GM12878 (cell line): ENCODE data around the gene EXOC4. TPM values are rescaled to one million over a fixed set of nuclear protein-coding genes. Genes with fewer than 3 reads are reported as not detected.

Source experiments
- ATAC-seq: fragments of 200-7000 bp; cut with Tn5 transposase; 3 replicates; pipeline ENCODE4 v1.9.1; 2020; ENCODE audit warnings: mild to moderate bottlenecking, moderate library complexity
- BruUV-seq: library from RNA; stranded (reverse); fragments of 400-500 nt; replicated peaks from 2 replicates; lab custom pipeline; 2021; lab: Mats Ljungman, UMichigan
- CTCF ChIA-PET: fragments of 300-600 bp; sonication (Branson Sonifier 250); formaldehyde crosslinking; extraction: SDS; loops from one replicate; lab custom pipeline; 2021; ENCODE audit warnings: inconsistent platforms; lab: Yijun Ruan, JAX
- POLR2A ChIA-PET: fragments of 350-600 bp; formaldehyde crosslinking; extraction: SDS; loops from one replicate; lab custom pipeline; 2021; ENCODE audit warnings: inconsistent platforms; lab: Charles Lee
- RAD21 ChIA-PET: fragments of 300-600 bp; sonication (Branson Sonifier 250); formaldehyde crosslinking; loops from one replicate; lab custom pipeline; 2023; ENCODE audit warnings: antibody characterized with exemption; ENCODE audit not compliant: unreplicated experiment; lab: Charles Lee
- SMC1A ChIA-PET: fragments of 300-600 bp; sonication (Branson Sonifier 250); formaldehyde crosslinking; loops from one replicate; lab custom pipeline; 2023; ENCODE audit not compliant: unreplicated experiment, uncharacterized antibody; lab: Charles Lee
- DNase-seq: peaks from one replicate; pipeline ENCODE4 v3.0.0-alpha.2; 2011; ENCODE audit warnings: low read depth, low spot score
- FAIRE-seq: peaks from 3 replicates; lab custom pipeline; 2011; peaks lifted over from hg19 to GRCh38; lab: Jason Lieb, UNC
- H2AFZ ChIP-seq: 2 replicates; pipeline ENCODE4 v1.6.0; 2011; ENCODE audit warnings: low read depth, low read length, control low read depth; ENCODE audit not compliant: control insufficient read depth
- H3K27ac ChIP-seq: 2 replicates; pipeline ENCODE4 v1.5.1; 2011; ENCODE audit warnings: control low read depth; ENCODE audit not compliant: control insufficient read depth, insufficient read depth
- H3K27me3 ChIP-seq, 2 experiments: replicated peaks in 1 of 2; 2 replicates each; pipeline versions ENCODE4 v1.6.0 to v1.6.1; 2011; ENCODE audit warnings: low read length in 1 of 2; ENCODE audit not compliant: control insufficient read depth in 2 of 2, insufficient read depth in 2 of 2
- H3K36me3 ChIP-seq, 2 experiments: 2 replicates each; pipeline ENCODE4 v1.5.1; 2011; ENCODE audit warnings: low read length in 1 of 2; ENCODE audit not compliant: control insufficient read depth in 2 of 2, insufficient read depth in 2 of 2
- H3K4me1 ChIP-seq: 2 replicates; pipeline ENCODE4 v1.6.1; 2011; ENCODE audit warnings: mild to moderate bottlenecking, low read length, moderate library complexity, mixed read lengths; ENCODE audit not compliant: control insufficient read depth, insufficient read depth
- H3K4me2 ChIP-seq: 2 replicates; pipeline ENCODE4 v1.6.0; 2011; ENCODE audit warnings: control low read depth; ENCODE audit not compliant: control insufficient read depth, insufficient read depth
- H3K4me3 ChIP-seq: fragments of 200-600 bp; sonication (generic); 2 replicates; pipeline ENCODE4 v1.5.1; 2016
- H3K79me2 ChIP-seq: 2 replicates; pipeline ENCODE4 v1.6.0; 2011; ENCODE audit warnings: low read length; ENCODE audit not compliant: control insufficient read depth, insufficient read depth
- H3K9ac ChIP-seq: 2 replicates; pipeline ENCODE4 v1.8.0; 2011; ENCODE audit warnings: low read length, control low read depth, mixed read lengths; ENCODE audit not compliant: control insufficient read depth, insufficient read depth
- H3K9me3 ChIP-seq: replicated peaks from 3 replicates; pipeline ENCODE4 v1.5.1; 2011; ENCODE audit warnings: mild to moderate bottlenecking, low read length; ENCODE audit not compliant: control insufficient read depth, insufficient read depth
- H4K20me1 ChIP-seq: 2 replicates; pipeline ENCODE4 v1.6.0; 2011; ENCODE audit not compliant: control insufficient read depth, insufficient read depth
- CEBPB ChIP-seq, 2 experiments: fragments of 150-350 bp in 1 of 2; IDR thresholded peaks; 2 replicates each; pipeline ENCODE4 v1.6.1; 2012 to 2014; ENCODE audit warnings: low read depth in 2 of 2, low read length in 2 of 2, borderline replicate concordance in 1 of 2, inconsistent platforms in 1 of 2
- CHD2 ChIP-seq: IDR thresholded peaks from 2 replicates; pipeline ENCODE4 v1.6.1; 2011; ENCODE audit warnings: low read depth, low read length, improper control_type of control experiment, borderline replicate concordance
- CREB1 ChIP-seq: IDR thresholded peaks from 2 replicates; pipeline ENCODE4 v1.6.1; 2012; ENCODE audit warnings: low read depth, mild to moderate bottlenecking, inconsistent platforms
- HCFC1 ChIP-seq: fragments of 150-350 bp; IDR thresholded peaks from 2 replicates; pipeline ENCODE4 v1.6.1; 2014; ENCODE audit warnings: low read length
- HDGF ChIP-seq: fragments of 450-650 bp; IDR thresholded peaks from 2 replicates; pipeline ENCODE4 v1.6.1; 2016; ENCODE audit warnings: antibody characterized with exemption
- JUND ChIP-seq: IDR thresholded peaks from 2 replicates; pipeline ENCODE4 v1.6.1; 2012; ENCODE audit warnings: low read depth, mild to moderate bottlenecking, low read length, improper control_type of control experiment, moderate library complexity
- RELA ChIP-seq: fragments of 450-650 bp; IDR thresholded peaks from 2 replicates; pipeline ENCODE4 v1.8.0; 2014; ENCODE audit warnings: borderline replicate concordance; ENCODE audit not compliant: partially characterized antibody
- SIN3A ChIP-seq: IDR thresholded peaks from 2 replicates; pipeline ENCODE4 v1.6.1; 2012; ENCODE audit warnings: low read depth, low read length, improper control_type of control experiment
- TAF1 ChIP-seq: IDR thresholded peaks from 2 replicates; pipeline ENCODE4 v1.6.1; 2011; ENCODE audit warnings: mild to moderate bottlenecking, low read depth, low read length, borderline replicate concordance
- TCF3 ChIP-seq: IDR thresholded peaks from 2 replicates; pipeline ENCODE4 v1.6.1; 2012; ENCODE audit warnings: low read depth, mild to moderate bottlenecking, low read length, borderline replicate concordance; ENCODE audit not compliant: insufficient read depth
- WGBS: methylation state at CpG from one replicate; pipeline ENCODE4 v1.1.6; 2016; ENCODE audit warnings: low lambda C conversion rate; ENCODE audit not compliant: insufficient replicate concordance, insufficient coverage; ENCODE audit errors: missing lambda C conversion rate; 5-methylcytosine and 5-hydroxymethylcytosine counted together
- in situ Hi-C: fragments of 300-500 bp; cut with MboI; formaldehyde crosslinking; loops from 9 replicates; pipeline ENCODE4 v1.14.3; 2018; ENCODE audit warnings: mixed read lengths
- intact Hi-C: fragments of 100-400 bp; cut with micrococcal nuclease; formaldehyde crosslinking; loops from one replicate; pipeline ENCODE4 v1.14.2; 2022; ENCODE audit not compliant: unreplicated experiment
- polyA plus RNA-seq, 11 experiments: library from polyadenylated mRNA; depleted of rRNA in 4 of 11; unstranded in 6 of 11; stranded (reverse) in 5 of 11; fragments of >200 nt; fragmentation: Nextera tagmentation in 4 of 11; fragmentation: Illumina TruSeq in 1 of 11; extraction: Ambion mirVana in 4 of 11; extraction: Trizol in 1 of 11; gene quantifications; 1 replicate in 1 of 11; 2 replicates in 10 of 11; pipeline versions ENCODE4 v1.2.1 to v1.2.3, GENCODE V29; 2011 to 2016; ENCODE audit warnings: inconsistent platforms in 2 of 11, missing spikeins in 2 of 11, low read depth in 1 of 11
- total RNA-seq, 4 experiments: library from RNA; depleted of rRNA in 3 of 4; stranded (reverse); fragments of >200 nt in 3 of 4; fragmentation: Illumina TruSeq in 1 of 4; extraction: Trizol in 1 of 4; gene quantifications; 2 replicates each; pipeline versions ENCODE4 v1.2.1 to v1.2.3, GENCODE V29; 2013 to 2021
- TF ChIP-seq, protein P1 (sequence below): IDR thresholded peaks from 2 replicates; pipeline ENCODE4 v1.6.1; 2011; ENCODE audit warnings: low read depth, low read length, improper control_type of control experiment, borderline replicate concordance

EXOC4 gene
- total and polyA plus RNA-seq, 10 of the 15 experiments (the other 5 are each of a cell fraction or from before 2014, with no cell fraction given), result 13.2 to 44.5 (median 29.6) TPM

GRCh38 chr7:134046594-134047128 lies 793.8 kb downstream of the EXOC4 start:
- WGBS, result 80% methylated on average over 9 of the region's 9 CpGs
- no peaks in the 10 kb centered on the region for H3K27me3 ChIP-seq
- no peak overlapping the region for H3K4me3 ChIP-seq
- DNase-seq (no peak), FAIRE-seq (no peak), ATAC-seq (no peak)
- H3K4me2 ChIP-seq, result no peak overlapping the region
- no TSS peak for BruUV-seq
- CTCF ChIA-PET, result interaction anchor here (0.5 kb wide), 1 partner anchor 277 kb away, joined by 4 read pairs; no protein-coding TSS in a partner anchor
- intact Hi-C loops (no loop called here), in situ Hi-C loops (no loop called here)
- no peaks in the 10 kb centered on the region for H3K9me3 ChIP-seq
- no peak overlapping the region for H3K9ac ChIP-seq
- H3K27ac ChIP-seq, result no peak overlapping the region
- no peaks in the 10 kb centered on the region for H3K79me2 ChIP-seq
- no peaks in the 10 kb centered on the region for H3K36me3 ChIP-seq
- RAD21 ChIA-PET, result no interaction called here
- POLR2A ChIA-PET, result interaction anchor here (1.2 kb wide), 1 partner anchor 21 kb away, joined by 3 read pairs; no protein-coding TSS in a partner anchor
- H3K4me1 ChIP-seq, result no peaks in the 10 kb centered on the region
- H2AFZ ChIP-seq, result no peak overlapping the region
- H4K20me1 ChIP-seq, result no peaks in the 10 kb centered on the region
- SMC1A ChIA-PET, result no interaction called here
- TF ChIP-seq CEBPB (IDR thresholded peaks at IDR 0.05; ENCODE audit: borderline replicate concordance in 1 of 2, low read depth in 2 of 2, low read length in 2 of 2) (no peak), TCF3 (no peak), RELA (no peak), SIN3A (no peak), JUND (no peak), CHD2 (no peak), TAF1 (no peak), HCFC1 (no peak), HDGF (no peak), CREB1 (no peak)
- TF ChIP-seq, protein P1, sequence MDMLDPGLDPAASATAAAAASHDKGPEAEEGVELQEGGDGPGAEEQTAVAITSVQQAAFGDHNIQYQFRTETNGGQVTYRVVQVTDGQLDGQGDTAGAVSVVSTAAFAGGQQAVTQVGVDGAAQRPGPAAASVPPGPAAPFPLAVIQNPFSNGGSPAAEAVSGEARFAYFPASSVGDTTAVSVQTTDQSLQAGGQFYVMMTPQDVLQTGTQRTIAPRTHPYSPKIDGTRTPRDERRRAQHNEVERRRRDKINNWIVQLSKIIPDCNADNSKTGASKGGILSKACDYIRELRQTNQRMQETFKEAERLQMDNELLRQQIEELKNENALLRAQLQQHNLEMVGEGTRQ, result no peak
